MCF 10A (cell line): Measurements from ENCODE around the gene MED13L. TPM values are rescaled to one million over a fixed set of nuclear protein-coding genes. Genes with fewer than 3 reads are reported as not detected.

ENCODE experiments used
- BruUV-seq: library from RNA; stranded (reverse); fragments of 400-500 nt; replicated peaks from 2 replicates; lab custom pipeline; 2021; lab: Mats Ljungman, UMichigan
- CTCF ChIA-PET: fragments of 300-600 bp; sonication (Branson Sonifier 250); formaldehyde crosslinking; extraction: SDS; loops from one replicate; lab custom pipeline; 2021; ENCODE audit warnings: antibody characterized with exemption, inconsistent platforms; lab: Yijun Ruan, JAX
- POLR2A ChIA-PET: fragments of 300-600, 350-650 bp; sonication (Branson Sonifier 250); formaldehyde crosslinking; extraction: SDS; loops from one replicate; lab custom pipeline; 2020; ENCODE audit warnings: antibody characterized with exemption, inconsistent platforms; lab: Yijun Ruan, JAX
- DNase-seq: peaks from one replicate; pipeline ENCODE4 v3.0.0-alpha.2; 2018; ENCODE audit not compliant: unreplicated experiment
- H3K27ac Mint-ChIP-seq: one replicate; pipeline ENCODE4 v1.8.0; 2022; ENCODE audit warnings: mild to moderate bottlenecking, low read depth, mixed read lengths; ENCODE audit not compliant: unreplicated experiment
- H3K27me3 Mint-ChIP-seq: one replicate; pipeline ENCODE4 v1.8.0; 2022; ENCODE audit warnings: mixed read lengths; ENCODE audit not compliant: insufficient read depth, unreplicated experiment
- H3K36me3 Mint-ChIP-seq: one replicate; pipeline ENCODE4 v1.8.0; 2022; ENCODE audit warnings: mild to moderate bottlenecking, moderate library complexity, mixed read lengths; ENCODE audit not compliant: insufficient read depth, unreplicated experiment
- H3K4me1 Mint-ChIP-seq: one replicate; pipeline ENCODE4 v1.8.0; 2022; ENCODE audit warnings: mixed read lengths; ENCODE audit not compliant: insufficient read depth, unreplicated experiment
- H3K4me3 Mint-ChIP-seq: one replicate; pipeline ENCODE4 v1.8.0; 2022; ENCODE audit warnings: mild to moderate bottlenecking, moderate library complexity, mixed read lengths; ENCODE audit not compliant: unreplicated experiment
- H3K9me3 Mint-ChIP-seq: one replicate; pipeline ENCODE4 v1.8.0; 2022; ENCODE audit warnings: mixed read lengths; ENCODE audit not compliant: unreplicated experiment
- intact Hi-C: fragments of 100-400 bp; cut with micrococcal nuclease; formaldehyde crosslinking; loops from 2 replicates; pipeline ENCODE4 v1.14.1; 2022
- total RNA-seq: library from RNA; stranded (reverse); gene quantifications from 2 replicates; pipeline ENCODE4 v1.2.3, GENCODE V29; 2022
- TF ChIP-seq, protein P1 (sequence below): fragments of 200-600 bp; IDR thresholded peaks from one replicate; pipeline ENCODE4 v1.8.0; 2022; ENCODE audit warnings: antibody characterized with exemption, mild to moderate bottlenecking; ENCODE audit not compliant: unreplicated experiment

The MED13L gene
- total RNA-seq, 1 experiment from 2014 or later, result 91.6 TPM

DNA sequence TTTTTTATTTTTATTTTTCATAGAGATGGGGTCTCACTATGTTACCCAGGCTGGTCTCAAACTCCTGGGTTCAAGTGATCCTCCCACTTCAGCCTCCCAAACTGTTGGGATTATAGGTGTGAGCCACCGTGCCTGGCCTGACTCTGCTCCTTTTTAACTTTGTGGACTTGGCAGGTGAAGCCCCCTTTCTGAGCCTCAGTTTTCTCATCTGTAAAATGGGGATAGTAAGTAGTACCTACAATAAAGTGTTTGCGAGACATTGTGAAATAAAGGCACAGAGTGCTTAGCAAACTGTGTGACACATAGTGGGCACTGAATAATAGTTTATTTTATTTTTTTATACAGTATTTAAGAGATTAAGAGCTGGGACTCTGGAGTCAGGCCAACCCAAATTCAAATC lies 21.1 kb upstream of the MED13L start:
- no peak for DNase-seq
- Mint-ChIP-seq H3K27ac (no peak overlapping the region), H3K27me3 (peaks cover 43% of the 10 kb centered on the region), H3K4me1 (peaks cover under 1% of the 10 kb centered on the region), H3K36me3 (no peaks in the 10 kb centered on the region), H3K4me3 (no peak overlapping the region), H3K9me3 (peaks cover 7% of the 10 kb centered on the region)
- intact Hi-C loops, result no loop called here
- BruUV-seq, result no TSS peak
- ChIA-PET POLR2A (interaction anchor here (0.6 kb wide), 1 partner anchor 63 kb away, joined by 3 read pairs; no protein-coding TSS in a partner anchor), CTCF (interaction anchor here (0.7 to 1.6 kb wide), 2 partner anchors 20 to 137 kb away, joined by 3 to 4 read pairs; no protein-coding TSS in a partner anchor)
- TF ChIP-seq, protein P1, sequence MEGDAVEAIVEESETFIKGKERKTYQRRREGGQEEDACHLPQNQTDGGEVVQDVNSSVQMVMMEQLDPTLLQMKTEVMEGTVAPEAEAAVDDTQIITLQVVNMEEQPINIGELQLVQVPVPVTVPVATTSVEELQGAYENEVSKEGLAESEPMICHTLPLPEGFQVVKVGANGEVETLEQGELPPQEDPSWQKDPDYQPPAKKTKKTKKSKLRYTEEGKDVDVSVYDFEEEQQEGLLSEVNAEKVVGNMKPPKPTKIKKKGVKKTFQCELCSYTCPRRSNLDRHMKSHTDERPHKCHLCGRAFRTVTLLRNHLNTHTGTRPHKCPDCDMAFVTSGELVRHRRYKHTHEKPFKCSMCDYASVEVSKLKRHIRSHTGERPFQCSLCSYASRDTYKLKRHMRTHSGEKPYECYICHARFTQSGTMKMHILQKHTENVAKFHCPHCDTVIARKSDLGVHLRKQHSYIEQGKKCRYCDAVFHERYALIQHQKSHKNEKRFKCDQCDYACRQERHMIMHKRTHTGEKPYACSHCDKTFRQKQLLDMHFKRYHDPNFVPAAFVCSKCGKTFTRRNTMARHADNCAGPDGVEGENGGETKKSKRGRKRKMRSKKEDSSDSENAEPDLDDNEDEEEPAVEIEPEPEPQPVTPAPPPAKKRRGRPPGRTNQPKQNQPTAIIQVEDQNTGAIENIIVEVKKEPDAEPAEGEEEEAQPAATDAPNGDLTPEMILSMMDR, result no peak

DNA sequence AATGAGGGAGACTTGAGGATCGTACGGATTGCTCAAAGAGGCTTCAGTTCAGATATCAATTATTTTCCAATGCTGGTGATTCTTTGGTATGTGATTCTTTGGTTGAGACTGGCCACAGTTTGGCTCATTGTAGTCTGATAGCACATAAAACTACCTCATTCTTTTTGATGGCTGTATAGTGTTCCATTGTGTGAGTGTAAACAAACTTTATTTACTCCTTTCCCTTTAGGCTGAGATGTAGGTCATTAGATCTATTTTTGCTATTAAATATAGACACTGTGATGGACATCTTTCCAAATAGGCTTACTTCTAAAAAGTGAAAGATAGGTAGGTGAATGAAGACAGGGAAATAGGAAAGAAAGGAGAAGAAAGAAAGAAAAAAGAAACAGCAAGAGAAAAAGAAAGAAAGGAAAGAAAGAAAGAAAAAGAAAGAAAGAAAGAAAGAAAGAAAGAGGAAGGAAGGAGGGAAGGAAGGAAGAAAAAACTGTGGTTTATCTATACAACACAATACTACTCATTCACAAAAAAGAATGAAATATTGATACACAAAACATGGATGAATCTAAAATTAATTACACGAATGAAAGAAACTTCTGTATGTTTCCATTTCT lies 19.8 kb upstream of the MED13L start:
- TF ChIP-seq, protein P1, result no peak
- Mint-ChIP-seq H3K4me1 (no peaks in the 10 kb centered on the region), H3K27me3 (peaks cover 43% of the 10 kb centered on the region), H3K27ac (no peak overlapping the region), H3K9me3 (peaks cover 7% of the 10 kb centered on the region), H3K36me3 (no peaks in the 10 kb centered on the region), H3K4me3 (no peak overlapping the region)
- DNase-seq, result no peak
- BruUV-seq, result no TSS peak
- CTCF ChIA-PET, result interaction anchor here (0.6 to 1.6 kb wide), 5 partner anchors 11 to 303 kb away, joined by 3 to 6 read pairs (median 4); no protein-coding TSS in a partner anchor
- intact Hi-C loops, result no loop called here
- POLR2A ChIA-PET, result interaction anchor here (0.6 kb wide), 1 partner anchor 1142 kb away, joined by 3 read pairs; no protein-coding TSS in a partner anchor

DNA sequence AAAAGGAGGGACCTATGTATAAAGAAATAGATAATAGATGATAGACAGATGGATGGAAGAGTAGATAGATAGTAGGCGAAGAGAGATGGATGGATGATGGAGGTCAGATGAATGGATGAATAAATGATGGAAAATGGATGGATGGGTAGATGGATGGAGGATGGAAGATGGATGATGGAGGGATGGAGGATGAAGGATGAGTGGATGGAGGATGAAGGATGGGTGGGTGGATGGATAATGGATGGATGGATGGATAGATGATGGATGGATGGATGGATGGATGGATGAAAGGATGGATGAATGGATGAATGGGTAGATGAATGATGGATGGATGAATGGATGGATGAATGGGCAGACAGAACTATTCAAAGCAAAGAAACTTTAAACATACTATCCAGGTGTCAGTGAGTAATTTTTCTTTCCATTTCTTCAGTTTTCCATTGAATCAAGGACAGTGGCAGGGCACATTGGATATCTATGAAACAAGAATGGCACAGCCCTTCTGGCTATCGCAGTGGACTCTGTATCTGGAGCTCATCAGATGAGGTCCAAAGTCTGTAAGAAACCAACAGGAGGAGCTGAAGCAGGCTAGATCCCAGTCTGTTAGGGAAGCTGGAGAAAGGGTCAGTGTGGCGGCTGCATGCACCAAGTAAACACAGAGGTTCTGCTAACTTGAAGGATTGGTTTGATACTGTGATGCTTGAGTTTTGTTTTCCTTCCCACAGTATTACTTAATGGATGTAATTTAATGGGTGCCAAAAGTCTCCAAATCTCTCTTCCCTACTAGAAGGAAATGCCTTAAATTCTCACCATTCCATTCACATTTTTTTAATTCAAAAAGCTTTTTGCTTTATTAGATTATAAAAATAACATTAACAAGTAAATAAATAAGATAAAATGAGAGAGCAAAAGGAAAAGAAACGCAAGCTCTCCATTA lies 18.1 kb upstream of the MED13L start:
- no peak for DNase-seq
- no TSS peak for BruUV-seq
- CTCF ChIA-PET, result no interaction called here

More for the DNA sequence above, 18.1 kb upstream of the MED13L start:
- H3K36me3 Mint-ChIP-seq, result no peaks in the 10 kb centered on the region
- H3K4me3 Mint-ChIP-seq, result no peak overlapping the region
- intact Hi-C loops, result no loop called here
- POLR2A ChIA-PET, result no interaction called here
- peaks cover 7% of the 10 kb centered on the region for H3K9me3 Mint-ChIP-seq
- peaks cover 43% of the 10 kb centered on the region for H3K27me3 Mint-ChIP-seq
- no peaks in the 10 kb centered on the region for H3K4me1 Mint-ChIP-seq
- TF ChIP-seq, protein P1, result no peak
- no peak overlapping the region for H3K27ac Mint-ChIP-seq
